Activated CD4-positive, alpha-beta T cell treated with anti-CD3 and anti-CD28 coated beads, Interleukin-2, amount 50 U/mL, for 24 hours (primary cell): ENCODE measurements around the gene TRIM47.

Experiments
- DNase-seq, 2 donors: peaks; one replicate each; pipeline ENCODE4 v3.0.0-alpha.2; 2020; ENCODE audit warnings: low read depth in 1 of 2, low spot score in 1 of 2

The TRIM47 gene, protein sequence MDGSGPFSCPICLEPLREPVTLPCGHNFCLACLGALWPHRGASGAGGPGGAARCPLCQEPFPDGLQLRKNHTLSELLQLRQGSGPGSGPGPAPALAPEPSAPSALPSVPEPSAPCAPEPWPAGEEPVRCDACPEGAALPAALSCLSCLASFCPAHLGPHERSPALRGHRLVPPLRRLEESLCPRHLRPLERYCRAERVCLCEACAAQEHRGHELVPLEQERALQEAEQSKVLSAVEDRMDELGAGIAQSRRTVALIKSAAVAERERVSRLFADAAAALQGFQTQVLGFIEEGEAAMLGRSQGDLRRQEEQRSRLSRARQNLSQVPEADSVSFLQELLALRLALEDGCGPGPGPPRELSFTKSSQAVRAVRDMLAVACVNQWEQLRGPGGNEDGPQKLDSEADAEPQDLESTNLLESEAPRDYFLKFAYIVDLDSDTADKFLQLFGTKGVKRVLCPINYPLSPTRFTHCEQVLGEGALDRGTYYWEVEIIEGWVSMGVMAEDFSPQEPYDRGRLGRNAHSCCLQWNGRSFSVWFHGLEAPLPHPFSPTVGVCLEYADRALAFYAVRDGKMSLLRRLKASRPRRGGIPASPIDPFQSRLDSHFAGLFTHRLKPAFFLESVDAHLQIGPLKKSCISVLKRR

DNA sequence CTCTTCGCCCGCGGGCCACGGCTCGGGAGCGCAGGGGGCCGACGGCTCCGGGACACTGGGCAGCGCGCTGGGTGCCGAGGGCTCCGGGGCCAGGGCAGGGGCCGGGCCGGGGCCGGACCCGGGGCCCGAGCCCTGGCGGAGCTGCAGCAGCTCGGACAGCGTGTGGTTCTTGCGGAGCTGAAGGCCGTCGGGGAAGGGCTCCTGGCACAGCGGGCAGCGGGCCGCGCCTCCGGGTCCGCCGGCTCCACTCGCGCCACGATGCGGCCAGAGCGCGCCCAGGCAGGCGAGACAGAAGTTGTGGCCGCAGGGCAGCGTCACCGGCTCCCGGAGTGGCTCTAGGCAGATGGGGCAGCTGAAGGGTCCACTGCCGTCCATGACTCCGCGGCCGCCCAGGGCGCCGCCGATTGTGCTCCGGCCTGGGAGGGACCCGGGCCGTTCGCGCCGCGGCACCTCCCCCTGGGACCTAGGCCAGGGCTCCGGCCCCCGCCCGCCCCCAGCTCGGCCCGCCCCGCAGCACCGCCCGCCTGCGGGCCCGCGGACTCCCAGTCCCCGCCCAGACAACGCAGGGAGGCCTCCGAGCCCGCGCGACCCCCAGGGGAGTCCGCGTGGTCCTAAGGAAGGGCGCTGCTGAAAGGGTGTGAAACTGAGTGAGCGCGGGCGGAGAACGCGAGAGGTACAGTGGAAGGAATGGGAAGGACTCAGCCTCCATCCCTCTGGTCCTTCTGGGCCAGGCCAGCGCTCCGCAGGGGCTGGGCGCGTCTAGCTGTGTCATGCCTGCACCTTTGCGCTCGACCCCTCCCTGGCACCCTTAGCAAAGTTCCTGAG is at the start of gene TRIM47:
Gene TRIM47 (minus strand): TSS at position 408 of the 825 bp plus-strand sequence. CDS start 33 bp downstream, at position 375.
- no peak for DNase-seq

DNA sequence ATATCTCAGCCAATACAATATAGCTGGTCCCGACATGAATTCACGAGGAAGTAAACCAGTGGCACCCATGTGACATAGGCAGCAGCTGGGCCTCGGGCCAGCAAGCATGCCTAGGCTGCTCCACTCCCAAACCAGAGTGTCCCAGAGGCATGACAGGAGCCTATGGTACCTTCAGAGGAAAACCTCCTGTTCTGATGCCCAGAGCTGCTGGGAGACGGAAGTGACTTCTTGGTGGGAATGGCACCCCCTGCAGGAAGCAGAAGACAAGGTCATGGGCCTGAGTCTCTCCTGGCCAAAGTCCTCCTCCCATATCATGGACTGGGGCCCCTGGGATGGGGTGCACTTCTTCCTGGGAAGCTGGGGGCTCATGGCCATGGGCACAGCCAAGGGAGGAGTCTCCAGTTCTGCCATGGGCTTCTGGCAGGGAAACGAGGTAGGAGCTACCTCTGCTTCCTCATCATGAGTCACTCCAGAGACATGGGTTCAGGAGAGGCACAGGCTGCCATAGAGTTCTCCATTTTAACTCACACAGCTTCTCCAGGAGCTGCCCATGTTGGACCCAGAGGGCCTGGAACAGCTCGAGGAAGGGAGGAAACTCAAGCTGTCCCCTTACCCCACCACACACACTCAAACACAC is 49.0 kb upstream of the TRIM47 start:
- DNase-seq: no peak

DNA sequence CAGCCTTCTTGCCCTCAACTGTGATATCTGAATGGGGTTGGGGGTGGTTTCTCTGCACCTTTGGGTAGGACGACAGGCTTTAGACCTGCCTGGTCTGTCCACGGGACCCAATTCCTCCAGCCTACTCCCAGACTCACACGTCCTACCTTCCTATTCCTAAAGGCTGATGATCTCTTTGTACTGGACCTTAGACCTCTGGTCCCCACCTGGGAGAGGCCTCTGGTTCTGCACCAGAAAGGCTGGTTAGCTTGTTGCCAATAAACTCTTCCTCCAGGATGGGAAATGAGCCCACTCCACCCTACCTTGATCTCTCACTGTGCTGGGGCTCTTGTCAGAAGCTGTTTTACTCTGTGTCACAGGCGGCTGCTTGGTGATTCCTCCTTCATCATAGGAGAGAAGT is 48.1 kb upstream of the TRIM47 start:
- DNase-seq: no peak

DNA sequence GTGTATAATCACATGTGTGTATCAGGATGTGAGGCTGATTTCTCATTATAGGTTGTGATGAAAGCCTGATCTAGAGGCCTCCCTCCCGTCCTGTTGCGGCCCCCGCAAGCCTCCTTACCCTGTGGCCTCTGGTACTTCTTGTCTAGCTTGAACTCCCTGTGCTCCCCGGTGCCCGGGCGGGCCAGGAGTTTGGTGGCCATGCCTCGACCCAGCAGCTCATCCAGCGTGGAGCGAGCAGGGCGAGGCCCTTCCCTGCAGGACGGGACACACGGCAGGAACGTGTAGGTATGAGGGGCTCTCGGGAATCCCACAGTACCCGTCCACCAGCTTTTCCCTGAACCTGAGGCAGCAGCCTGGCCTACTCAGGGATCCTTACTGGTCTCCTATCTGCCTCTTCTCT is 47.5 kb upstream of the TRIM47 start:
- DNase-seq: no peak

DNA sequence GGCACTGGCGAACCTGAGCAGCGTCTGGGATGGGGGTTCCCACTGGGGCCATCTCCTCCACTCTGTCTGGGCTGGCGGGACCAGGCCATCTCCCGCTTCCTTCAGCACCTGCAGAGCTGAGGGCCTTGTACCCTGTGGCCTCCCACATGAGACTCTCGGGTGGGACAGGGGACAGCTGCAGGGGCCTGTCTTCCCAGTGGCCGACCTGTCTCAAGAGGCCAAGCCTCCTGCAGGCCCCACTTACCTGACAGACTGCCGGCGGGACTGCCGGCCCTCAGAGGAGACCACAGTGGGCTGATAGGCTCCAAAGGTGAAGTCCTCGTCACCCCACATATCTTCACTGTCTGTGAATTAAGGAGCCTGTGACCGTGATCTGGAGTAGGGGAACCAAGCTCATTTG is 46.7 kb upstream of the TRIM47 start:
- DNase-seq: no peak

DNA sequence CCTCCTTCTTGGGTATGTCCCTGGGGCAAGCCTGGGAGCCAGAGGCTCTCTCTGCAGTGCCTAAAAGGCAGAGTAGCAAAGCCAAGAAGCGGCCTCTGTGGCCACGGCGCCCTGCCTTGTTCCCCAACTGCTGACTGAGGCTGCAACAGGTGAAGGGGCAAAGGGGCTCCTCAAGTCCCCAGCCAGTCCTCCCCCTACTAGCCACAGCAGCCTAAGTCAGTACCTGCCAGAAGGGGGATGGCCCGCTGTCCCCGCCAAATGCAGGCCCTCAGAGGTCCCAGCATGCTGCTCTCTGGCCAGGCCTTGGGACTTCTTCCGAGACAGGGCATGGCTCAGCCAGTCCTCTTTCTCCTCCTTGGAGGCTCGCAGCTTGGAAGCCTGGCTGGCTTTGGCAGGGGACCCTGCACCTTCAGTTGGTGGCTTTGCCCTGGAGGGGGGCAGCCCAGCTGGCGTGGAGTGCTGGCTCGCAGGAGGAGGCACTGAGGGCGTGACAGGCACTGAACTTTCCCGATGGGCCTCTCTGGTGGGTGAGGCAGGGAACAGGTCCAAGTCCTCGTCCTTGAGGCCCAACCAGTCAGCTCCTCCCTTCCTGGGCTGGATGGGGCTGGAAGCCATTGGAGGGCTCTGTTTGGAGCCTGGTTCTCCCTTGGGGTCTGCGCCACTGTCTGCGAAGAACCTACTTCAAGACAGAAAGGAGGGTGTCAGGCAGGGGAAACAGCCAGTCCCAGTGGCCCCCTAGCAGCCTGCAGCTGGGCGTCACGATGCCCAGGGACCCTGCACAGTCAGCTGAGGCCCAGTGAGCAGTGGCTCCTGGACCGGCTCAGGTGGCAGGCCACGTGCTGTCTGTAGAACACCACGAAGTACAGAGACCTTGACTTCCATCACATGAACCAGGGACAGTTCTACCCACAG is 44.8 kb upstream of the TRIM47 start:
- no peak for DNase-seq

DNA sequence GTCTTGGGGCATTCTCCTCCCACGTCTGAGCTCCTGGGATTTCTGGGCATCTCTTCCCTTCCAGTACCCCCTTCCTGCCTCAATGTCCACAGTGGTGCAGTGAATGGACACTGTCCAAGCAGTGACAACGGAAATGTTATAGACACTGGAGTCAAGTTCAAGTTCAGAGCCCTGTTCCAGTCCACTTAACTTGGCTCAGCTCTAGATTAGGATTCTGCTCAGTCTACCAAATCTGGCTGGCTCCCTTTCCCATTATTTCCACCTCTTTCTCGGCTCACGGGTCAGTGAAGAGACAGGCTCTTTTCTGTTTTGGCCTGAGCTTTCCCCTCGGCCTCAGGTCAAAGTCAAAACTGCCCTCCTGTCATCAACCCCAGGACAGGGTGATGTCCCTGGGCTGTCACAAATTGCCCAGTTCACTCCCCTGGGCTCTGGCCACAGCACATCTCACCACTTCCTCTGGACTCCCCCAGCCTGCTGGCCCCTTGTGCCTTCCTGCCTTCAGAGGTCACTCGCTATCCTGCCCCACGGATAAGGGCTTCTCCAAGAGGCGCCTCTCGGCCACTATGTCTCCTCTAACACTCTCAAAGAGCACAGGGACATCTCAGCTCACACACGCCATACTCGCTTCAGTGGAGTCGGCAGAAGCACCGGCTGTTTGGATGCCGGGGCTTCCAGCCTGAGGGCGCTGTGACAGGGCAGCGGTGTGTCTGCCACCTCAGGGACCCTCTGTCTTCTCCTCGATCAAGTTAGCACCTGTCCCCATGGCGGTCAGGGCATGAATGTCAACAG is 44.0 kb upstream of the TRIM47 start:
- DNase-seq: no peak

DNA sequence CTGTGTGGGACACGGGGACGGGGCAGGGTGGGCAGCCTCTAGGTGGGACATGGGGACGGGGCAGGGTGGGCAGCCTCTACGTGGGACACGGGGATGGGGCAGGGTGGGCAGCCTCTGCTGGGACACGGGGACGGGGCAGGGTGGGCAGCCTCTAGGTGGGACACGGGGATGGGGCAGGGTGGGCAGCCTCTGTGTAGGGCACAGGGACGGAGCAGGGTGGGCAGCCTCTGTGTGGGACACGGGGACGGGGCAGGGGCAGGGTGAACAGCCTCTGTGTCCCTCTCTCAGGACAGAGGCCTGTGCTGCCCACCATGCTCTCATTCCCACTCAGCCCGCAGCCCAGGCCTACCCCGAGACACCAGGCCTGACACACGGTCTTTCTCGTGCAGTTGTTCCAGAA is 43.2 kb upstream of the TRIM47 start:
- no peak for DNase-seq

DNA sequence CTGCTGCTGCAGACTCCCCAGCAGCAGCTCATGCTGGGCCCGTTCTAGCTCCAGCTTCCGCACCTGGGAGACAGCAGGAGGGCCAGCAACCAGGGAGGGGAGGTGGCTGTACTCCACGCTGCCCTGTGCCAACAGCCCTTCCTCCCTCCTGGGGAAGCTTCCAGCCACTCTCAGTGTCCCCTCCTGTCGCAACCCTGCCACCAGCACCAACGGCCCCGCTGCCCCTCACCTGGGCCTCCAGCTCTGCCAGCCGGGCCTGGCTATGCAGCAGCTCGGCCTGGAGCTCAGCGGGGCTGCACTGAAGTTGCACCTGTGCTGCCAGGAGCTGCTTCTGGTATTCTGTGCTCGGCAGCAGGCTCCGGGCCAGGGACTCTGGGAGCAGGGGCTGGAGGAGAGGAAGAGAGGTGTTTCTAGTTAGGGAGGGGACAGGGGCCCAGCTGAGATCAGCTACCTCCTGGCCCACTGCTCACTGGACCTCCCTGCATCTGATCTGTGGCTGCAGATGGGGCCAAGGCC is 41.7 kb upstream of the TRIM47 start:
- no peak for DNase-seq

DNA sequence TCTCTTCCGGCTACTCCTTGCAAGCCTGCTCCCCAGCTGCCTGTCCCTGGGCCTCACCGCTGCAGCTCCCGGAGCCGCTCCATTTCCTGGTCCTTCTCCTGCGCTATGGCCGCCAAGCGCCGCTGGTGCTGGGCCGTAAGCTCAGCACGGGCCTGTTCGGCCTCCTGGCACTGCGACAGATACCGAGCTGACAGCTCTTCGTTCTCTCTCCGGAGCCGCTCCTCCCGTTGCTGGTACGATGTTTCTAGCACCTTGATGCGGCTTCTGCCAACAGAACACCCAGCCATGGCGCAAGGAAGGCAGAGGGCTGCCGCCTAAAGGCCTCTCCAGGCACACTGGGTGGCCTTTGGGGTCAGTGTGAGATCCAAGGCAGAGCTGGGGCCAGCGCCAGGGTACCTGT is 41.2 kb upstream of the TRIM47 start:
- no peak for DNase-seq

DNA sequence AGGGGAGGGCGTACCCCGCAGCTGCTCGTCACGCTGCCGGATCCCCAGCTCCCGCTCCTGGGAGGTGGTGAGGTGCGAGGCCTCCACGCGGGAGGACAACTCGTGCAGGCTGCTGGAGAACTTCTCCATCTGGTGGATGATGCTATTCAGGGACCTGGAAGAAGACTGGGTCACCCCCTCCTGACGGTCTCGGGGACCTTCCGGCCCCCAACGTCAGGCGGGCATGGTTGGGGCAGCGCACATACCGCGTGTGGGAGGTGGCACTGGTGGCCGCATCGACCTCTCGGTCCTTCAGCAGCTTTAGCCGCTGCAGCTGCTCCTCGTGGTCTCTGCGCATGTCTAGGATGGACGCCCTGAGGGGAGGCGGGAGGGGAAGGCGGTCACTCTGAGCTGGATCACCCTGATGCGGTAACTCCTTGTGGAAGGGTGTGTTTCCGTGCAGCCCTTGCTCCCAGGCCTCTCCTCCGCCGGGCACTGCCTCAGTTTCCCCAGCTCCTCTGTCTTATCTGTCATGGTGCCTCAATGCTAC is 39.6 kb upstream of the TRIM47 start:
- no peak for DNase-seq

DNA sequence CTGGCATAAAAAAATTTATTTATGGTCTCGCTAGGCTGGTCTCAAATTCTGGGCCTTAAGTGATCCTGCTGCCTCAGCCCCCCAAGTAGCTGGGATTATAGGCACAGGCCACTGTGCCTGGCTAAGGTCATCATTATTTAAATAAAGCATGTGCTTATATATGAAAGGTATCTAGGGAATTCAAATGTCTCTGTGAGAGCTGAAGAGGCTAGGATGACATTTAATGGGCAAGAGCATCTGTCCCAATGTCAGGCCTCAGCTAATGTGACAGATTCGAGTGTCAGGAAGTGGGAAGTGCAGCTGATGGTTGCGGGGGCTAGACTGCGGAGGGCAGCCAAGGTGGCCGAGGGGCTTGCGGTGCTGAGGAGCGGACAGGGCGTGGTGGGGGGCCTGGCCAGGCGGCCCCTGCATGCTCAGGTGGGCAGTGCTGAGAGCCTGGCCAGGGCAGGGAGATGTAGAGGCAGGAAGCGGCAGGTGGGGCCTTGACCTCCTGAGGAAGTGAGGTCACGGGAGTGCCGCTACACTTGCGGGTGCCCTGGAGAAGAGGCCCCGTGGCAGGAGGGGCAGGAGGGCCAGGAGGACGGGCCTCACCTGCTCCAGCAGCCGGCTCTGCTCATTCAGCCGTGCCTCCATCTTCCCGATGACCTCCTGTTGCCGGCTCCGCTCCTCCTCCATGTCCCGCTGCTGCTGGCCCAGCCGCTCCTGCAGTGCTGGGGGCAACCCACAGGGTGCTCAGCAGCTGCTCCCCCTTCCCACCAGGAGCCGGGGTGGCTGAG is 38.9 kb upstream of the TRIM47 start:
- DNase-seq: no peak

DNA sequence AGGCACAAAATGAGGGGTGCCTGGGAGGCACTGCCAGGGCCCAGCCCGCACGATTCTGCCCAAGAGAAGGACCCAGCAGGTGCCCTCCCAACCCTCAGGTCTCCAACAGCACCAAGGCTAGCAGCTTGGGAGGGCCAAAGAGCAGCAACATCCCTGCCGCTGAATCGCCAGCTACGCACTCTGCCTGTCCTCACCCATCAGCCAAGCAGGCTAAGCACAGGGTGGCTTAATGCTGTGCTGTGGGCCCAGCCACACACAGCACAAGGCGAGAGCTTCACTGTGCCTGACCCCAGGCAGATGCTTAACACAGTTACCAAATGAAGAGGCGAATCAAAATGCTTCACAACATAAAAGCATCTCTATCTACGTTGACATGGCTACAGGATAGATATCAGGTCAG is 36.9 kb upstream of the TRIM47 start:
- DNase-seq: no peak

DNA sequence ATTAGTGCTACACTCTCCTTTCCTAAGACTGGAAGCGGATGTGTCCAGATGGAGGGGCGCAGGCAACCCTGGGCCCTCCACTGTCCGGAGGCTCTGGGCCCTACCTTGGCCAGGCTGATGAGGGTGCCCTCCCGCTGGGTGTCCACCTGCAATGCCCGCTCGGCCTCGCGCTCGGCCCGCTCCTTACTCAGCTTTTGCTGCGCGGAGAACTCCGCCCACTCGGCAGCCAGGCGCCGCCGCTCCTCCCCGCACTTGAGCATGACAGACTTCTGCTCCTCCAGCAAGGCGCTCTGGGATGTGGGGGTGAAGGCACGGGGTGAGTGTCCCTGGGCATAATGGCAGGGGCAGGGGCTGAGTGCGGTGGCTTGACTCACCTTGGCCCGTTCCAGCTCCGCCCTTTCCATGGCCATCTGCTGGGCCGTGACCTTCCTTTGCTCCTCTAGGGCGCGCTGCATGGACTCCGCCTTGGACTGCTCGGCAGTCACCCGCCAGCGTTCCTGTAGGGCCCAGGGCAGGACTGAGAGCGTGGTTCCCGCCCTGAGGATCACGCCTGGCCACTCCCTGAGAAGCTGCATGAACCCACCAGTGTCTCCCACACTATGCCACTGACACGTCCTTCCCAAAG is 36.4 kb upstream of the TRIM47 start:
- DNase-seq: no peak

DNA sequence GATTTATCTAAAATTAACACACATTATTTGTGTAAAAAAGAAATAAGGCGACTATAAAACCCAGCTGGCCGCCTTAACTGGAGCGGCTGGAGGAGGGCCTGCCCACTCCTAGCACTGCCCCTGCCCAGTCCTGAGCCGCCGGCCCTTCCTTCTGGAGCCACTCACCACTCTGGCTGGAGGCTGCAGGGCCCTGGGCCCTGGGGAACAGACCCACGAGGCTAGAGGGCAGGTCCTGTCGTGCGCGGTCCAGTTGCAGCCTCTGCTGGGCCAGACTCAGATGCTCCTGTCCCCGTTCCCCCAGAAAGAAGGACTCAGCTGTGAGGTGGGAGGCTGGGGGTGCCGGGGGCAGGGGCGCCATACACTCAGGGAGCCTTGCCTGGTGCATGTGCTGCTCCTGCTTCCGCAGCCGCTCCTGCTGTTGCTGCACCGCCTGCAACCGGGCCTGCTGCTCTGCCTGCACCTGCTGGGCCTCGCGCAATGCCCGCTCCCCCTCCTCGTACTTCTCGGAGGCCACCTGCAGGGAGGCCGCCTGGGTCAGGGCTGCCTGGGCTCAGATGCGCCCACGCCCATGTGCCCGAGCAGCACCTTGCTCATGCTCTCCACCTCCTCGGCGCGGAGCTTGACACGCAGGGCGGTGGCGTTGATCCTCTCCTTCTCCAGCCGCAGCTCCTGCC is 35.3 kb upstream of the TRIM47 start:
- no peak for DNase-seq

DNA sequence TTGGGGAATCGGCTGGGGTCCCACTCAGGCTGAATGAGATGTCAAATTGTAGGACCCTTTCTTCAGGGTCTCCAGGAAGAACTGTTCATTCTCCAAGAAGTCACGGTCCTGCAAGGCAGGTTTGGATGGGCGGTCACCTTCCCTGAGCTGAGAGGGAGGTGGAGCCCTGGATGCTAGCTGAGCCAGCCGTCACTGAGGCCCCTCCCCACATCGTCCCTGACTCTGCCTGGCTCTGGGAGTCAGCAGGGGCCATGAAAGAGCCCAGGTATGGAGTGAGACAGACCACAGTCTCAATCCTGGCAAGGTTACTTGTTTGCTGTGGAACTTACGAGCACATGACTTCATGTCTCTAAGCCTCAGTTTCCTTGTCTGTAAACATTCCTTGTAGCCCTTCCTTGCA is 32.3 kb upstream of the TRIM47 start:
- no peak for DNase-seq

DNA sequence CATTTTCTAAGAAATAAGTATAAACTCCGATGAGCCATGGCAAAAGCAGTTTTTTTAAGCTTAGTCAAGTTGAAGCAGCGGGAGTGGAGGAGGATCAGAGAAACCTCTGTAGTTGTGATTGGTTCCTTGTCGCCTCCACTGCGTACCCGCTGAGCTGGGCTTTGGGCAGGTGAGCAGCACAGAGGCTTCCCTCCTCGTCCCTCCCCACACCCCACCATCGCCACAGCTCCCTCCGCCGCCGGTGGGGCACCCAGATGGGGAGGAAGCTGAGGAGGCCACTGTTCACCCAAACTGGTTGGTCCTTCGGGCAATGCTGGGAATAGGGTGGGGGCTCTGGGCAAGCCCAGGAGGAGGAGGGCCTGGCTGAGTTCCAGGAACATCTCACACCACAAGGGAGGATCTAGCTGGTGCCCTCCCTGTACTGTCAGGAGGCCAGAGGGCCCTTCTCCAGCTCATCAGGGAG is 31.5 kb upstream of the TRIM47 start:
- no peak for DNase-seq
